GM21526 (cell line): Measurements from ENCODE around the gene PPP6C.
"Not testable (repeated sequence)": the region's sequence is repeated elsewhere in the genome, so short reads cannot be mapped to it uniquely, and the experiment has no call there.

Experiments
- ATAC-seq: cut with Tn5 transposase; IDR thresholded peaks from one replicate; pipeline ENCODE4 v1.9.1; 2021; ENCODE audit warnings: moderate library complexity; ENCODE audit not compliant: unreplicated experiment, low FRiP score

Gene PPP6C

GRCh38 chr9:125189361-125190289, at the start of gene PPP6C:
Gene PPP6C (minus strand): TSS chr9:125189803. CDS start chr9:125189718, 85 bp downstream.
- peak; percentile 94 for ATAC-seq

GRCh38 chr9:125238915-125239446, 49.4 kb upstream of the PPP6C start:
- no peak for ATAC-seq

GRCh38 chr9:125238127-125238914, 48.7 kb upstream of the PPP6C start:
- ATAC-seq = no peak

- ATAC-seq = not testable (repeated sequence)
These were observed 47.0 kb upstream of the PPP6C start for GRCh38 chr9:125236520-125237159.

- no peak for ATAC-seq
These were observed 46.4 kb upstream of the PPP6C start for GRCh38 chr9:125235804-125236519.

- ATAC-seq = not testable (repeated sequence)
These were observed 44.5 kb upstream of the PPP6C start for GRCh38 chr9:125234099-125234498.

- ATAC-seq = no peak
These were observed 44.1 kb upstream of the PPP6C start for GRCh38 chr9:125233678-125234077.

GRCh38 chr9:125227761-125228160, 38.2 kb upstream of the PPP6C start:
- ATAC-seq = no peak

GRCh38 chr9:125224858-125225257, 35.3 kb upstream of the PPP6C start:
- ATAC-seq = not testable (repeated sequence)

GRCh38 chr9:125218621-125219020, 29.0 kb upstream of the PPP6C start:
- no peak for ATAC-seq

- no peak for ATAC-seq
These were observed 24.6 kb upstream of the PPP6C start for GRCh38 chr9:125214186-125214585.

- no peak for ATAC-seq
These were observed 14.9 kb upstream of the PPP6C start for GRCh38 chr9:125204477-125204876.

- ATAC-seq = no peak
These were observed 13.4 kb upstream of the PPP6C start for GRCh38 chr9:125202846-125203618.

GRCh38 chr9:125200216-125201047, 10.8 kb upstream of the PPP6C start, which contains the start of gene RABEPK:
Gene RABEPK (plus strand): TSS chr9:125200542. CDS start chr9:125203014, 2,472 bp downstream.
- peak; percentile 94 for ATAC-seq

- ATAC-seq = not testable (repeated sequence)
These were observed 6.0 kb upstream of the PPP6C start for GRCh38 chr9:125195591-125195990.

GRCh38 chr9:125194466-125194865, 4.9 kb upstream of the PPP6C start:
- ATAC-seq = not testable (repeated sequence)

- peak; percentile 10 for ATAC-seq
These were observed 778 bp upstream of the PPP6C start for GRCh38 chr9:125190361-125190801.

- no peak for ATAC-seq
These were observed 617 bp downstream of the PPP6C start for GRCh38 chr9:125189011-125189360.
